GM12865 (cell line): ENCODE results near the gene ARRDC2.

ENCODE experiments used
- DNase-seq: peaks from one replicate; pipeline ENCODE4 v3.0.0; 2010; ENCODE audit warnings: low read depth
- H3K4me3 ChIP-seq: 2 replicates; pipeline ENCODE4 v1.5.1; 2011; ENCODE audit warnings: mild to moderate bottlenecking, low read depth, low read length, control low read depth
- CTCF ChIP-seq: IDR thresholded peaks from 2 replicates; pipeline ENCODE4 v1.5.1; 2011; ENCODE audit warnings: low read length, control low read depth, low read depth, inconsistent platforms; ENCODE audit not compliant: insufficient read depth; ENCODE audit errors: missing control alignments

Gene ARRDC2

GRCh38 chr19:17993076-17993813 lies 14.7 kb upstream of the ARRDC2 start:
- no peak for TF ChIP-seq CTCF
- H3K4me3 ChIP-seq, result no peak overlapping the region
- DNase-seq, result no peak

- TF ChIP-seq CTCF, result peak; percentile 96
- H3K4me3 ChIP-seq, result no peak overlapping the region
- DNase-seq, result peak; percentile 80
These were observed 11.1 kb upstream of the ARRDC2 start for GRCh38 chr19:17996826-17997316.

- no peak for DNase-seq
- no peak overlapping the region for H3K4me3 ChIP-seq
These were observed 9.8 kb upstream of the ARRDC2 start for GRCh38 chr19:17997969-17998826.

GRCh38 chr19:17998827-17999150 lies 9.2 kb upstream of the ARRDC2 start:
- H3K4me3 ChIP-seq, result no peak overlapping the region
- TF ChIP-seq CTCF, result no peak
- DNase-seq, result no peak

More at GRCh38 chr19:17997969-17998826, 9.8 kb upstream of the ARRDC2 start:
- TF ChIP-seq CTCF, result peak; percentile 16

- TF ChIP-seq CTCF, result no peak
- no peak overlapping the region for H3K4me3 ChIP-seq
- DNase-seq, result no peak
These were observed 8.1 kb upstream of the ARRDC2 start for GRCh38 chr19:17999684-18000479.

- no peak for DNase-seq
- H3K4me3 ChIP-seq, result peak overlapping the region; percentile 88
- TF ChIP-seq CTCF, result no peak
These were observed 7.5 kb upstream of the ARRDC2 start for GRCh38 chr19:18000480-18000914.
